GM23338 (cell line): ENCODE results near the gene FKBP7. TPM values are rescaled to one million over a fixed set of nuclear protein-coding genes. Genes with fewer than 3 reads are reported as not detected.

ENCODE experiments used
- ATAC-seq: fragments of 200-7000 bp; cut with Tn5 transposase; 3 replicates; pipeline ENCODE4 v1.9.1; 2020
- DNase-seq: peaks from one replicate; pipeline ENCODE4 v3.0.0-alpha.2; 2015; ENCODE audit warnings: low spot score
- H2AFZ ChIP-seq: fragments of 200-600 bp; sonication (generic); 2 replicates; pipeline ENCODE4 v1.8.0; 2016; ENCODE audit warnings: antibody characterized with exemption, mild to moderate bottlenecking, moderate library complexity
- H3F3A ChIP-seq: fragments of 200-600 bp; sonication (generic); replicated peaks from 2 replicates; pipeline ENCODE4 v1.8.0; 2017; ENCODE audit warnings: antibody characterized with exemption, mixed run types, low read depth
- H3K27ac ChIP-seq: fragments of 200-600 bp; sonication (generic); 2 replicates; pipeline ENCODE4 v1.6.1; 2016; ENCODE audit warnings: low read depth
- H3K27me3 ChIP-seq: fragments of 200-600 bp; sonication (generic); 2 replicates; pipeline ENCODE4 v1.8.0; 2016; ENCODE audit warnings: mild to moderate bottlenecking, mixed run types, moderate library complexity; ENCODE audit not compliant: insufficient read depth
- H3K36me3 ChIP-seq: fragments of 200-600 bp; sonication (generic); 2 replicates; pipeline ENCODE4 v1.8.0; 2016; ENCODE audit warnings: mild to moderate bottlenecking; ENCODE audit not compliant: insufficient read depth
- H3K4me1 ChIP-seq: fragments of 200-600 bp; sonication (generic); 2 replicates; pipeline ENCODE4 v1.8.0; 2016; ENCODE audit warnings: mild to moderate bottlenecking, moderate library complexity; ENCODE audit not compliant: insufficient read depth
- H3K4me2 ChIP-seq: fragments of 200-600 bp; sonication (generic); 2 replicates; pipeline ENCODE4 v1.7.1; 2017; ENCODE audit warnings: mixed run types
- H3K4me3 ChIP-seq: fragments of 200-600 bp; sonication (generic); 2 replicates; pipeline ENCODE4 v1.6.1; 2016; ENCODE audit warnings: mixed run types
- H3K79me2 ChIP-seq: fragments of 200-600 bp; sonication (generic); replicated peaks from 2 replicates; pipeline ENCODE4 v1.8.0; 2017; ENCODE audit warnings: mild to moderate bottlenecking; ENCODE audit not compliant: insufficient read depth
- H3K9me2 ChIP-seq: fragments of 200-600 bp; sonication (generic); 2 replicates; pipeline ENCODE4 v1.8.0; 2017; ENCODE audit not compliant: insufficient read depth
- H4K20me1 ChIP-seq: fragments of 200-600 bp; sonication (generic); replicated peaks from 2 replicates; pipeline ENCODE4 v1.8.0; 2017; ENCODE audit warnings: mild to moderate bottlenecking; ENCODE audit not compliant: insufficient read depth
- H3K27ac Mint-ChIP-seq: 2 replicates; pipeline ENCODE4 v1.8.0; 2020; ENCODE audit warnings: inconsistent platforms, mild to moderate bottlenecking, moderate library complexity, mixed read lengths
- H3K27me3 Mint-ChIP-seq: 3 replicates; pipeline ENCODE4 v1.8.0; 2022; ENCODE audit warnings: low read depth, mild to moderate bottlenecking, moderate library complexity, mixed read lengths, inconsistent platforms; ENCODE audit not compliant: insufficient read depth, poor library complexity
- H3K36me3 Mint-ChIP-seq: 3 replicates; pipeline ENCODE4 v1.8.0; 2021; ENCODE audit warnings: low read depth, mild to moderate bottlenecking, inconsistent platforms, moderate library complexity, mixed read lengths
- H3K4me1 Mint-ChIP-seq: 3 replicates; pipeline ENCODE4 v1.8.0; 2020; ENCODE audit warnings: mild to moderate bottlenecking, inconsistent platforms, mixed read lengths
- H3K4me3 Mint-ChIP-seq: 3 replicates; pipeline ENCODE4 v1.8.0; 2021; ENCODE audit warnings: moderate library complexity, mild to moderate bottlenecking, inconsistent platforms, mixed read lengths
- H3K9me3 Mint-ChIP-seq: 3 replicates; pipeline ENCODE4 v1.8.0; 2020; ENCODE audit warnings: moderate library complexity, mild to moderate bottlenecking, inconsistent platforms, mixed read lengths
- CREB1 ChIP-seq: fragments of 250-450 bp; sonication (Bioruptor Pico); IDR thresholded peaks from 2 replicates; pipeline ENCODE4 v1.5.0; 2020; ENCODE audit warnings: low read depth, mild to moderate bottlenecking, moderate library complexity
- EZH2phosphoT487 ChIP-seq: fragments of 200-600 bp; sonication (generic); IDR thresholded peaks from one replicate; pipeline ENCODE4 v1.8.1; 2018; ENCODE audit warnings: antibody characterized with exemption; ENCODE audit not compliant: unreplicated experiment
- JUNB ChIP-seq: IDR thresholded peaks from one replicate; pipeline ENCODE4 v1.6.1; 2016; ENCODE audit warnings: antibody characterized with exemption; ENCODE audit not compliant: unreplicated experiment
- NANOG ChIP-seq: IDR thresholded peaks from 2 replicates; pipeline ENCODE4 v1.6.1; 2016; ENCODE audit warnings: antibody characterized with exemption, borderline replicate concordance
- POLR2AphosphoS5 ChIP-seq: IDR thresholded peaks from 2 replicates; pipeline ENCODE4 v1.6.1; 2016; ENCODE audit warnings: antibody characterized with exemption, low read depth
- ZNF114 ChIP-seq: fragments of 250-450 bp; sonication (Bioruptor Pico); IDR thresholded peaks from 2 replicates; pipeline ENCODE4 v1.5.0; 2020; ENCODE audit warnings: mild to moderate bottlenecking, moderate library complexity
- ZNF331 ChIP-seq: fragments of 250-450 bp; sonication (Bioruptor Pico); IDR thresholded peaks from 2 replicates; pipeline ENCODE4 v1.5.0; 2020; ENCODE audit warnings: low read depth, mild to moderate bottlenecking, moderate library complexity
- polyA plus RNA-seq: library from polyadenylated mRNA; unstranded; fragments of >200 nt; fragmentation: Nextera tagmentation; extraction: Ambion mirVana; gene quantifications from 2 replicates; pipeline ENCODE4 v1.2.1, GENCODE V29; 2016
- total RNA-seq: library from RNA; depleted of rRNA; stranded (reverse); fragments of >200 nt; shearing (Covaris generic); gene quantifications from 2 replicates; pipeline ENCODE4 v1.2.3, GENCODE V29; 2014
- TF ChIP-seq, protein P1 (sequence below): fragments of 250-450 bp; sonication (Bioruptor Pico); IDR thresholded peaks from 2 replicates; pipeline ENCODE4 v1.5.0; 2020; ENCODE audit warnings: mild to moderate bottlenecking, moderate library complexity
- TF ChIP-seq, protein P2 (sequence below): IDR thresholded peaks from one replicate; pipeline ENCODE4 v1.6.1; 2018; ENCODE audit warnings: antibody characterized with exemption; ENCODE audit not compliant: unreplicated experiment
- TF ChIP-seq, protein P3 (sequence below): IDR thresholded peaks from 2 replicates; pipeline ENCODE4 v1.6.1; 2016; ENCODE audit warnings: antibody characterized with exemption
- TF ChIP-seq, protein P4 (sequence below), 2 experiments: fragments of 200-600 bp in 1 of 2; sonication (generic) in 1 of 2; conservative IDR thresholded peaks; 2 replicates each; pipeline versions ENCODE4 v1.5.1 to v1.6.1; 2016 to 2017; ENCODE audit warnings: antibody characterized with exemption in 2 of 2, low read depth in 2 of 2, mild to moderate bottlenecking in 2 of 2, moderate library complexity in 1 of 2

The FKBP7 gene
- total and polyA plus RNA-seq, 2 experiments from 2014 or later: 8.3 to 9.0 TPM

DNA sequence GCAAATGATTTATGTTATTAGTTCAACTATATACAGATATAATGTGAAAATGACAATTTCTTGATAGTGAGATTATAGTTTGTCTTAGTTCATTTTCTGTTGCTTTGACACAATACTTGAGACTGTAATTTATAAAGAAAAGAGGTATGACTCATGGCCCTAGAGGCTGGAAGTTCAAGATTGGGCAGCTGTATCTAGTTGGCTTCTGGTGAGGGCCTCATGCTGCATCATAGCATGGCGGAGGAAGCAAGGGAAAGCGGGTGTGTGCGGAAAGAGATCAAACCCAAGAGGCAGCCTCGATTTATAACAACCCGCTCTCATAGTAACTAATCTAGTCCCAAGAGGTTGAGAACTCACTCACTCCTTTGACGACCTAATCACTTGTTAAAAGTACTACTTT lies 13.2 kb upstream of the FKBP7 start (continued):
- TF ChIP-seq, protein P1, sequence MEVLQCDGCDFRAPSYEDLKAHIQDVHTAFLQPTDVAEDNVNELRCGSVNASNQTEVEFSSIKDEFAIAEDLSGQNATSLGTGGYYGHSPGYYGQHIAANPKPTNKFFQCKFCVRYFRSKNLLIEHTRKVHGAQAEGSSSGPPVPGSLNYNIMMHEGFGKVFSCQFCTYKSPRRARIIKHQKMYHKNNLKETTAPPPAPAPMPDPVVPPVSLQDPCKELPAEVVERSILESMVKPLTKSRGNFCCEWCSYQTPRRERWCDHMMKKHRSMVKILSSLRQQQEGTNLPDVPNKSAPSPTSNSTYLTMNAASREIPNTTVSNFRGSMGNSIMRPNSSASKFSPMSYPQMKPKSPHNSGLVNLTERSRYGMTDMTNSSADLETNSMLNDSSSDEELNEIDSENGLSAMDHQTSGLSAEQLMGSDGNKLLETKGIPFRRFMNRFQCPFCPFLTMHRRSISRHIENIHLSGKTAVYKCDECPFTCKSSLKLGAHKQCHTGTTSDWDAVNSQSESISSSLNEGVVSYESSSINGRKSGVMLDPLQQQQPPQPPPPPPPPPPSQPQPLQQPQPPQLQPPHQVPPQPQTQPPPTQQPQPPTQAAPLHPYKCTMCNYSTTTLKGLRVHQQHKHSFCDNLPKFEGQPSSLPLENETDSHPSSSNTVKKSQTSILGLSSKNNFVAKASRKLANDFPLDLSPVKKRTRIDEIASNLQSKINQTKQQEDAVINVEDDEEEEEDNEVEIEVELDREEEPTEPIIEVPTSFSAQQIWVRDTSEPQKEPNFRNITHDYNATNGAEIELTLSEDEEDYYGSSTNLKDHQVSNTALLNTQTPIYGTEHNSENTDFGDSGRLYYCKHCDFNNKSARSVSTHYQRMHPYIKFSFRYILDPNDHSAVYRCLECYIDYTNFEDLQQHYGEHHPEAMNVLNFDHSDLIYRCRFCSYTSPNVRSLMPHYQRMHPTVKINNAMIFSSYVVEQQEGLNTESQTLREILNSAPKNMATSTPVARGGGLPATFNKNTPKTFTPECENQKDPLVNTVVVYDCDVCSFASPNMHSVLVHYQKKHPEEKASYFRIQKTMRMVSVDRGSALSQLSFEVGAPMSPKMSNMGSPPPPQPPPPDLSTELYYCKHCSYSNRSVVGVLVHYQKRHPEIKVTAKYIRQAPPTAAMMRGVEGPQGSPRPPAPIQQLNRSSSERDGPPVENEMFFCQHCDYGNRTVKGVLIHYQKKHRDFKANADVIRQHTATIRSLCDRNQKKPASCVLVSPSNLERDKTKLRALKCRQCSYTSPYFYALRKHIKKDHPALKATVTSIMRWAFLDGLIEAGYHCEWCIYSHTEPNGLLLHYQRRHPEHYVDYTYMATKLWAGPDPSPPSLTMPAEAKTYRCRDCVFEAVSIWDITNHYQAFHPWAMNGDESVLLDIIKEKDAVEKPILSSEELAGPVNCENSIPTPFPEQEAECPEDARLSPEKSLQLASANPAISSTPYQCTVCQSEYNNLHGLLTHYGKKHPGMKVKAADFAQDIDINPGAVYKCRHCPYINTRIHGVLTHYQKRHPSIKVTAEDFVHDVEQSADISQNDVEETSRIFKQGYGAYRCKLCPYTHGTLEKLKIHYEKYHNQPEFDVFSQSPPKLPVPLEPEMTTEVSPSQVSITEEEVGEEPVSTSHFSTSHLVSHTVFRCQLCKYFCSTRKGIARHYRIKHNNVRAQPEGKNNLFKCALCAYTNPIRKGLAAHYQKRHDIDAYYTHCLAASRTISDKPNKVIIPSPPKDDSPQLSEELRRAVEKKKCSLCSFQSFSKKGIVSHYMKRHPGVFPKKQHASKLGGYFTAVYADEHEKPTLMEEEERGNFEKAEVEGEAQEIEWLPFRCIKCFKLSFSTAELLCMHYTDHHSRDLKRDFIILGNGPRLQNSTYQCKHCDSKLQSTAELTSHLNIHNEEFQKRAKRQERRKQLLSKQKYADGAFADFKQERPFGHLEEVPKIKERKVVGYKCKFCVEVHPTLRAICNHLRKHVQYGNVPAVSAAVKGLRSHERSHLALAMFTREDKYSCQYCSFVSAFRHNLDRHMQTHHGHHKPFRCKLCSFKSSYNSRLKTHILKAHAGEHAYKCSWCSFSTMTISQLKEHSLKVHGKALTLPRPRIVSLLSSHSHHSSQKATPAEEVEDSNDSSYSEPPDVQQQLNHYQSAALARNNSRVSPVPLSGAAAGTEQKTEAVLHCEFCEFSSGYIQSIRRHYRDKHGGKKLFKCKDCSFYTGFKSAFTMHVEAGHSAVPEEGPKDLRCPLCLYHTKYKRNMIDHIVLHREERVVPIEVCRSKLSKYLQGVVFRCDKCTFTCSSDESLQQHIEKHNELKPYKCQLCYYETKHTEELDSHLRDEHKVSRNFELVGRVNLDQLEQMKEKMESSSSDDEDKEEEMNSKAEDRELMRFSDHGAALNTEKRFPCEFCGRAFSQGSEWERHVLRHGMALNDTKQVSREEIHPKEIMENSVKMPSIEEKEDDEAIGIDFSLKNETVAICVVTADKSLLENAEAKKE (CRISPR knock-in tag): no peak
- TF ChIP-seq ZNF114 (no peak), ZNF331 (CRISPR knock-in tag) (no peak), JUNB (no peak)
- TF ChIP-seq, protein P2, sequence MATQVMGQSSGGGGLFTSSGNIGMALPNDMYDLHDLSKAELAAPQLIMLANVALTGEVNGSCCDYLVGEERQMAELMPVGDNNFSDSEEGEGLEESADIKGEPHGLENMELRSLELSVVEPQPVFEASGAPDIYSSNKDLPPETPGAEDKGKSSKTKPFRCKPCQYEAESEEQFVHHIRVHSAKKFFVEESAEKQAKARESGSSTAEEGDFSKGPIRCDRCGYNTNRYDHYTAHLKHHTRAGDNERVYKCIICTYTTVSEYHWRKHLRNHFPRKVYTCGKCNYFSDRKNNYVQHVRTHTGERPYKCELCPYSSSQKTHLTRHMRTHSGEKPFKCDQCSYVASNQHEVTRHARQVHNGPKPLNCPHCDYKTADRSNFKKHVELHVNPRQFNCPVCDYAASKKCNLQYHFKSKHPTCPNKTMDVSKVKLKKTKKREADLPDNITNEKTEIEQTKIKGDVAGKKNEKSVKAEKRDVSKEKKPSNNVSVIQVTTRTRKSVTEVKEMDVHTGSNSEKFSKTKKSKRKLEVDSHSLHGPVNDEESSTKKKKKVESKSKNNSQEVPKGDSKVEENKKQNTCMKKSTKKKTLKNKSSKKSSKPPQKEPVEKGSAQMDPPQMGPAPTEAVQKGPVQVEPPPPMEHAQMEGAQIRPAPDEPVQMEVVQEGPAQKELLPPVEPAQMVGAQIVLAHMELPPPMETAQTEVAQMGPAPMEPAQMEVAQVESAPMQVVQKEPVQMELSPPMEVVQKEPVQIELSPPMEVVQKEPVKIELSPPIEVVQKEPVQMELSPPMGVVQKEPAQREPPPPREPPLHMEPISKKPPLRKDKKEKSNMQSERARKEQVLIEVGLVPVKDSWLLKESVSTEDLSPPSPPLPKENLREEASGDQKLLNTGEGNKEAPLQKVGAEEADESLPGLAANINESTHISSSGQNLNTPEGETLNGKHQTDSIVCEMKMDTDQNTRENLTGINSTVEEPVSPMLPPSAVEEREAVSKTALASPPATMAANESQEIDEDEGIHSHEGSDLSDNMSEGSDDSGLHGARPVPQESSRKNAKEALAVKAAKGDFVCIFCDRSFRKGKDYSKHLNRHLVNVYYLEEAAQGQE: no peak

DNA sequence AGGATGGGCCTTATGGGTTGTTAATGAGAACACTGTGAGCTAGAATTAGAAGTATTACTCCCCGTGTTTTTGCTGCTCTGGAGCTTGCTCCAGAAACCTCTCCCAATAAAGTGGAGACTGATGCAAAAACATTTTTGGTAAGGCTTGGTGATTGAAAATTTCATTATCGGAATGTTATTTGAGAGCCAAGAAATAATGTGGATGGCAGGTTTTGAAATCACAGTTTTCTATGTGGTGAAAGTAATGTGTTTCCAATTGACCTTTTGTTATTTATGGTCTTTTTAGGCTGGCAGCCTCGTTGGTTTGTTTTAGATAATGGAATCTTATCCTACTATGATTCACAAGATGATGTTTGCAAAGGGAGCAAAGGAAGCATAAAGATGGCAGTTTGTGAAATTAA lies 7.0 kb upstream of the FKBP7 start:
- H3K27ac ChIP-seq: no peak overlapping the region
- Mint-ChIP-seq H3K36me3 (no peaks in the 10 kb centered on the region; the same call in 2 of the 3 replicates), H3K9me3 (no peaks in the 10 kb centered on the region), H3K4me1 (peaks cover 19% of the 10 kb centered on the region), H3K4me3 (no peak overlapping the region), H3K27ac (no peak overlapping the region), H3K27me3 (peaks cover 2% of the 10 kb centered on the region)
- no peaks in the 10 kb centered on the region for H3K27me3 ChIP-seq
- H3K36me3 ChIP-seq: no peaks in the 10 kb centered on the region
- H3K9me2 ChIP-seq: no peaks in the 10 kb centered on the region
- peaks cover 3% of the 10 kb centered on the region for H4K20me1 ChIP-seq
- no peak for ATAC-seq
- H3K4me2 ChIP-seq: no peak overlapping the region
- peaks cover 38% of the 10 kb centered on the region for H3K79me2 ChIP-seq
- no peak overlapping the region for H3K4me3 ChIP-seq
- no peak overlapping the region for H2AFZ ChIP-seq
- H3K4me1 ChIP-seq: peaks cover 7% of the 10 kb centered on the region; the same call in 1 of the 2 replicates
- DNase-seq: no peak
- H3F3A ChIP-seq: no peaks in the 10 kb centered on the region
- TF ChIP-seq, protein P3, sequence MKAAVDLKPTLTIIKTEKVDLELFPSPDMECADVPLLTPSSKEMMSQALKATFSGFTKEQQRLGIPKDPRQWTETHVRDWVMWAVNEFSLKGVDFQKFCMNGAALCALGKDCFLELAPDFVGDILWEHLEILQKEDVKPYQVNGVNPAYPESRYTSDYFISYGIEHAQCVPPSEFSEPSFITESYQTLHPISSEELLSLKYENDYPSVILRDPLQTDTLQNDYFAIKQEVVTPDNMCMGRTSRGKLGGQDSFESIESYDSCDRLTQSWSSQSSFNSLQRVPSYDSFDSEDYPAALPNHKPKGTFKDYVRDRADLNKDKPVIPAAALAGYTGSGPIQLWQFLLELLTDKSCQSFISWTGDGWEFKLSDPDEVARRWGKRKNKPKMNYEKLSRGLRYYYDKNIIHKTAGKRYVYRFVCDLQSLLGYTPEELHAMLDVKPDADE: no peak
- TF ChIP-seq ZNF114 (no peak), NANOG (no peak), POLR2AphosphoS5 (no peak), CREB1 (CRISPR knock-in tag) (no peak), ZNF331 (CRISPR knock-in tag) (no peak), EZH2phosphoT487 (no peak)
- TF ChIP-seq, protein P4, sequence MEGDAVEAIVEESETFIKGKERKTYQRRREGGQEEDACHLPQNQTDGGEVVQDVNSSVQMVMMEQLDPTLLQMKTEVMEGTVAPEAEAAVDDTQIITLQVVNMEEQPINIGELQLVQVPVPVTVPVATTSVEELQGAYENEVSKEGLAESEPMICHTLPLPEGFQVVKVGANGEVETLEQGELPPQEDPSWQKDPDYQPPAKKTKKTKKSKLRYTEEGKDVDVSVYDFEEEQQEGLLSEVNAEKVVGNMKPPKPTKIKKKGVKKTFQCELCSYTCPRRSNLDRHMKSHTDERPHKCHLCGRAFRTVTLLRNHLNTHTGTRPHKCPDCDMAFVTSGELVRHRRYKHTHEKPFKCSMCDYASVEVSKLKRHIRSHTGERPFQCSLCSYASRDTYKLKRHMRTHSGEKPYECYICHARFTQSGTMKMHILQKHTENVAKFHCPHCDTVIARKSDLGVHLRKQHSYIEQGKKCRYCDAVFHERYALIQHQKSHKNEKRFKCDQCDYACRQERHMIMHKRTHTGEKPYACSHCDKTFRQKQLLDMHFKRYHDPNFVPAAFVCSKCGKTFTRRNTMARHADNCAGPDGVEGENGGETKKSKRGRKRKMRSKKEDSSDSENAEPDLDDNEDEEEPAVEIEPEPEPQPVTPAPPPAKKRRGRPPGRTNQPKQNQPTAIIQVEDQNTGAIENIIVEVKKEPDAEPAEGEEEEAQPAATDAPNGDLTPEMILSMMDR (conservative IDR thresholded peaks at IDR 0.05; ENCODE audit: low read depth in 2 of 2): no peak
